GM19395 (cell line): ENCODE measurements around the gene HDAC4.

Experiments used
- ATAC-seq: cut with Tn5 transposase; IDR thresholded peaks from one replicate; pipeline ENCODE4 v1.9.1; 2021; ENCODE audit warnings: mild to moderate bottlenecking, moderate library complexity; ENCODE audit not compliant: unreplicated experiment

HDAC4 gene

DNA sequence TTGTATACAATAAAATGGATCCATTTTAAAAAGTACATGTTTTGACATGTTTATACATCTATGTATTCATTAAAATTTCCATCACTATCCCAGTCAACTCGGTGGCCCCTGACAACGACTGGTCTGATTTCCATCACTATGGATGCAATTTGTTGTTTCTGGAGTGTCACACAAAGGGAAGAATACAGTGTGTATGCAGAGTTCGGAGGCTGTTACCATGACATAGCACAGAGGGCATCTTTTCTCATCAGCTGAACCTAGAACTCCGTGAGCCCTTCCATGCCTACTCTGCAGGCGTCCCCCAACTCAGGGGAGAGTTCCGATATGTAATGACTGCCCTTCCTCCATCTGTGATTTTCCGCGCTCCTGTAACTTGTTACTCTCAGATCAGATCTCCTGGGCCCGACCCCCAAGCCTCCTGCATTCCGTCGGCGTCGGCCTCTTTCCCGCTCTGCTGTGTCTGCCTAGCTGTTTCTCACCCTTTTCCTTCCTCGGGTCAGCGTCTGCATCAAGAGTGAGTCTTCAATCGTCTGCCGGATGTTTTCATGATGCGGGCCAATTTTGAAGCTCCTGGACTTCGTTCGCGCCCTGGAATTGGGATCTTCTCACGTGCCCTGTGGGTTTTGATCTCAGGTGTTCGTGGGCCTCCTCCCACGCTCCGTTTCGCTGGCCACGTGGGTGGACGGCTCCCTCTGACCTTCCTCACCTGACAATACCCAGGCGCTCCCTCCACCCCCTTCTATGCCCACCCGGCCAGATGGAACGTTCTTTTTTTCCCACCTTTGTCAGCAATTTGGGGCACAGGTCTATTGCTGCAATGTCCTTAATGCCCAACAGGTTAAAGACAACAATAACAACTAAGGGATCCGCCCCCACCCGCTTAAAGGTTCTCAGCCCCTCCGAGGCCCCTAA, 391.9 kb downstream of the HDAC4 start:
- no peak for ATAC-seq

DNA sequence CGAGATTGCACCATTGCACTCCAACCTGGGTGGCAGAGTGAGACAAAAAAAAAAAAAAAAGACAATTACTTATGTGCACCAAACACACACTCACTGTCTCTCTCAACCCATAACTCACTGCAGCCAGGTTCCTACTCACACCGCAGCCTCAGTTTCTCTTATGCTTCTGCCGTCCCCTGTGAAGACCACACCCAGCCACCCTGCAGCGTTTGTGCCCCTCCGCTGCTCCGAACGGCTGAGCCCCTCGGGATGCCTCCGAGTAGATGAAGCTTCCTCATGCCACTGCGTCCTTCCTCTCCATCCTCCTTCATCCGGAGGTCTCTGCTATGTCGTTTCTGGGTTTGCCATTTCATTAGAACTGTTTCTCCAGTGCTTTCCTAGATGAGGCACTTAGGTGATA, 392.8 kb downstream of the HDAC4 start:
- ATAC-seq: no peak

DNA sequence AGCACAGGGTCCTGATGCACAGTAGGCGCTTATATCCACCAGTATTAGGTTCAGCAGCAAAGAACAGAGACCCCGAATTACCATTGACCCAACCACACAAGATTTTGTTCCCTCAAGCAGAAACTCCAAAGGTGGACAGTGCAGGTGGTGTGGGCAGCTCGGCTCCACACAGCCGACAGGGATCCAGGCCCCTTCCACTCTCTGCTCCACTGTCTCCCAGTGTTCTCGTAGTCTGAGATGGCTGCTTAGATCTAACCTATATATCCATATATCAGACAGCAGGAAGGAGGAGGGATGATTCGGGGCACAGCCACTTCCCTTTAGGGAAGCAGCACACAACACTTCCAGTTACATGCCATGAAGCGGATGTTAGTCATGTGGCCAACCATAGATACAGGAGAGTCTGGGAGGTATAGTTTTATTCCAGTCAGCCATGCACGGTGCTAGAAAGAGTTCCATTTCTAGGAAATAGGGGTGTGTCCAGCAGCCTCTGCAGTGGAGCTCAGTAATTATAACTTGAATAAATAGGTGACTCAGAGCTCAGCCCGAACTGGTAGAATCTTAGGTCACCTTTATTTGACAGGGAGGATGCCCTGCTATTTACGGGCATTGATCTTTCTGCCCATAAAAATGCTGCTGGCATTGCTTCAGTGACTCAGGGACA, 394.1 kb downstream of the HDAC4 start:
- no peak for ATAC-seq

DNA sequence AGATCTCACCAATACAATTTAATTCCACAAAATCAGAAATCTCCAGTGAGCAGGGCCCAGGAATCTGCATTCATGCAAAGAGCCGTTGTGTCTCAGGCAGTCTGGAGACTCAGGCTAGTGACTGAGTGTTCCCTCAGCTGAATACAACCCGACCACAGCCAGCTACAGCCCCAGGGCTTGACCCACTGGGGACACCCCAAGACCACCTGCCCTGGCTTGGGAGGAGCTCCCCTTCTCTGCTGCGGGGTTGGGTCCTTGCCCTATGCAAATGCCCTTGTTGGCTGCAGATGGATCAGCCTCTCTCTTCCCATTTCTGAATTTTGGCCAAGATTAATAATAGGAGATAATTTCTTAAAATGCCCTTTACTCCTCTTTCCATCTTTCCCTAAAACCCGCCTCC, 395.2 kb downstream of the HDAC4 start:
- ATAC-seq: no peak

DNA sequence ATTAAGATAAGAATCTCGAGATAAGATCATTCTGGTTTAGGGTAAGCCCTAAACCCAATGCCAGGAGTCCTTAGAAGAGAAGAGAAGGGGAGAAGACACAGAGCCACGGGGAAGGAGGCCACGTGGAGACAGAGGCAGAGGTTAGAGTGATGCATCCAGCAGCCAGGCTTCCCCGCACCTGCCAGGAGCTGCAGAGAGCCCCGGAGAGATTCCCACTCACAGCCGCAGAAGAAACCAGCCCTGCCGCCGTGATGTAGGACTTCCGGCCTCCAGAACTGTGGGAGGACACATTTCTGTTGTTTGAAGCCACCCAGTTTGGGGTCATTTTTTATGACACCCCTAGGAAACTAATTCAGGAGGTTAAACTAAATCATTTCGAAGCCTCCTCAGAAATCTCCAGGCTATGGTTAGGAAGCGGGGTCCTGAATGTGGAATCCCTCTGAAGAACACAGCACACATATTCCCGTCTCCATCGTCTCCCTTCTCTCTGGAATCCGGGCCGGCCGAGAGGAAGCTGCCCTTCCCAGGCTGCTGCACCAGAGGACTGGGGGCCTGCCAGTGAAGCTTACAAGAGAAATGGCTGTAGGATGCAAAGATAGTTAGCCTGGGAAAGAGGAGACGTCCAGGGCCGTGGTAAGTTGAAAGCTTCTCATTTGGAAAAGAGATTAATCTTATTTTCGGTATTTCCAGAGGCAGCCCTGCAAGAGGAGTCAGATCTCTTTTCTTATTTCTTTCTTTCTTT, 396.4 kb downstream of the HDAC4 start:
- no peak for ATAC-seq

DNA sequence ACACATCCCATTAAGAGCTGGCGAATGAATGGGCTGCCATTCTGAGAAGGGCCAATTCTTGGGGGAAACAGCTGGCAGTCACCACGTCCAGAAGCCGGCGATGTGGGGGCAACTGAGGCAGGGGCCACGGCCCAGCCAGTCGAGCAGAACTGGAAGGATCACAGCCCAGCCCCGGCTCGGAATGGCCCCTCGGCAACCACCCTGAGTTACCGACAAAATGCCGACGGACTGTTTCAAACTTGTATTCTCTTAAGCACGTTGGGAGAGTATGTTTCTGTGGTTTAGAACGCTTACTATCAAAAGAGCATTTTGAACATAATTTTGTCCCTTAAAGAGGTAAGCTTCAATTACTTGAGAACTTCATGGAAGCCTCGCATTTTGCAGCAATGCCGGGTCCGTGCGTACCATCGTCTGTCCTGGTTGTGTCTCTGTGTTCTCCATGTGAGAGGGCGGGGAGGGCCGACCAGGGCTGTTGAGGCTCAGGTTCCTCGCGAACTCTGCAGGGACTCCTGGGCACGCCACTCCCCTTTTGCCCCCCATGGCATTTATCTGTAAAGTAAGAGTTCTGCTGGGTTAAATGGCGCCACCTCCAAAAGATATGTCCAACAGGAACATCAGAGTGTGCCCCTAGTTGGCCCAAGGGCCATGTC, 397.1 kb downstream of the HDAC4 start:
- ATAC-seq: no peak

DNA sequence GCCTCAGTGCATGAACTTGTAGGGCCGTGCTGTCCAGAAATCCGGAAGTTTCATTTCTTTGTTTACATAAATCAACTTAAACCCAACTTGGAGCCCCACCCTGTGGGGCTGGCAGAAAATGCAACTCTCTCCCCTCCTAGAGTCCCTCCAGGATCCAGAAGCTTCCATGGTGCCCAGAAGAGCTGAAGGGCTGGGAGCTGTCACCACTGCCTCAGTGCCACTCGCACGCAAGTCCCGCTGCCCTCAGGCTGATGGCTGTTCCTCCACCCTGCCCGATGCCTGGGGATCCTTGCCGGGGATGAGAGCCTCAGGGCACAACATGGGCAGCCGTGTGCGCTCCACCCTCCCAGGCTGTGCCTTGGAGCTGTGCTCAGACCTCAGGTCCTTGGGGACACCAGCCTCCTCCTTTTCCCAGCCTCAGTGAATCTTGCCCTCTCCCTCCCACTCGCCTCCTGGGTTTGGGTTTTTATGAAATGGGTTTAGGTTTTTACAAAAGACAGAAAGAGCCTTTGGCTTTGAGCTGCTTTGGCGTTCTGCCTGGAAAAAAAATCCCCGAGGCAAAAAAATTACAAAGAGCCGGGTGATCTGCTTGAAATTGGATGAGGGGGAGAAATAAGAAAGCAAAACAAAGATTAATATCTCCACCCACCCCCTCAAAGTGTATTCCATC, 397.7 kb downstream of the HDAC4 start:
- no peak for ATAC-seq

DNA sequence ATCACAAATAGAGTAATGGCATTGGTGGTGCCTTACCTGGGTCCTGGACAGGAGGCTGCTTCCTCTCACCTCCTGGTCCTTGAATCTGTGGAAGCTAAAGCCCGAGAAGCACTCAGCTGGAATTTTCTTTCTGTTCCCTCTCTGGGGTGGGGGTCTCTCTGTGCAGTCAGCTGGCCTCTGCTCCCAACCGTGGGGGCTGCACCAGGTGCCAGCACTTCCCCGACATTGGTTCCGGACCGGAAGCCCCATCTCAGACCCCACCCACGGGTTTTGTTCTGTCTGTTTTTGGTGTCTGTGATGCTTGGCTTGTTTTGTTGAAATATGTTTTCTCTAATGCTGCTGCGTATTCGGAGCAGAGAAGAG, 398.2 kb downstream of the HDAC4 start:
- no peak for ATAC-seq

DNA sequence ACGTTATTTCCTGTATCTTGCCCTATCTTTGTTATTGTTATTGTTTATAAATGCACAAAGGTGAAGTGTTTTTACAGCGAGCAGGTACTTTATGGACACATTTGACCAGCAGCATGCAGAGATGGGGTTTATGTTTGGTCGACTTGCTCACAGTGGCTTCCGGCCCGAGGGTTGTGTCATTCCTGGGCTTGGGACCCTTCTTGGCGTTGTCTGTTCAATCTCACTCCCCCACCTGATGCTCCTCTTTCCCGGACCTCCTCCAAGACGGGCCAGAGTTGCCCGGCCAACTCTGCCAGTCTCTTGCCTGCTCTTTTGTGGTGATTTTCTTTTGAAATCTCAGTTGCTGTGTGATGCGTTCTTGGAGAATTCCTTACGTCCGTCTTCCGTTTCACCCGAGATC, 399.0 kb downstream of the HDAC4 start:
- no peak for ATAC-seq

DNA sequence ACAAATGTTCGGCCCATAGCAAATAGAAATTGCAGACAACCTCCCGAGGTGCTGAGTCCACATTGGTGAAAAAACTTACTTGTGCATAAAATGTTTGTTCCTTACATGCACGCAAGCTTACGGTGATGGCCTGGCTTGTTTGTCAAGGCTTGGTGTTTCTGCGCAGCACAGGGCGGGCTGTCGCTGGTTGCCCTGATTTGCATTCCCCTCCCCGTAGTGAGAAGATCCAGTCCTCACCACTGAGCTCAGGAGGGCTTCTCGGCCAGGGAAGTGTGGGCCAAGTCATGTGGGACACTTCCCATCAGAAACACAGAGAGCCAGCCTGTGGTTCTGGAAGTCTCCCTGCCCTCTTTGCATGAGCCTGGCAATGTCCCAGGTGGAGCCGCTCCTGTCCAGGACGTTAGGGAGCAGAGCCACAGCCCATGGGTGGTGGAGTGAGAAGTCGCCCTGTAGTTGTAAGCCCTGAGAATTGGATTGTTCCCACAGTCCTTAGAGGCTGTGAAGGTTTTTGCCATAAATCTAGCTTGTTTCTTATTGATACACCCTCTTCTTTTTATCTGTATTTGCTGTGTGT, 400.2 kb downstream of the HDAC4 start:
- ATAC-seq: no peak

DNA sequence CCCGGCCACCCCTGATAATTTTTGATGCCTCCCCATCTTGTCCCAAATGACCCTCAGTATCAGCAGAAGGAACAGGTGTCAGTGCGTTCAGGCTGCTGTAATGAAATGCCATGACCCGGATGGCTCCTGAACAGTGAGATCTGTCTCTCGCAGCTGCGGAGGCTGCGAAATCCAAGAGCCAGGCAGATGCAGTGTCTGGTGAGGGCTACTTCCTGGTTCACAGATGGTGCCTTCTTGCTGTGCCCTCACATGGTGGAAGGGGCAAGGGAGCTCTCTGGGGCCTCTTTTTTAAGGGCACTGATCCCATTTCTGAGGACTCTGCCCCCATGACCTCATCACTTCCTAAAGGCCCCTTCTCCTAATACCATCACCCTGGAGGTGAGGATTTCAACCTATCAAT, 400.7 kb downstream of the HDAC4 start:
- no peak for ATAC-seq

DNA sequence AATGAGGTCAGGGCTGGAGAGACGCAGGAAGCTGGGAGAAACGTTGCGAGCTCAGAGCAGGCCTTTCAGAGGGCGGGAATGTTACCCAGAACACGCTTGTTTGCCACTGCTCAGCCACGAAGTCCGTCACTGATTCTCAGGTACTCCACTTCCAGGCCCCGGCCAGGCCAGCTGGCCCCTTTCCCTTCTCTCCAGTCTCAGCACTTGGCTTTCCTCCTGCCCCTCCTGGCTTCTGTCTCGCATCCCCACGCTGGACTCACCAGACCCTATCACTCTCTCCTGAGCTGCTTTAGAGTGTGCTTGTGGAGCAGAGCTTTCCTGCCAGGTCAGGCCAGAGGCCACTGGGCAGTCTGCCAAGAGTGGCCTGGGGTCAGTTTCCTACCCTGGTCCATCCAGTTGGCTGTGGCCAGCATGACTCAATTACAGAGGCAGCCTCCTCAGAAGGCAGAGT, 401.5 kb downstream of the HDAC4 start:
- no peak for ATAC-seq

DNA sequence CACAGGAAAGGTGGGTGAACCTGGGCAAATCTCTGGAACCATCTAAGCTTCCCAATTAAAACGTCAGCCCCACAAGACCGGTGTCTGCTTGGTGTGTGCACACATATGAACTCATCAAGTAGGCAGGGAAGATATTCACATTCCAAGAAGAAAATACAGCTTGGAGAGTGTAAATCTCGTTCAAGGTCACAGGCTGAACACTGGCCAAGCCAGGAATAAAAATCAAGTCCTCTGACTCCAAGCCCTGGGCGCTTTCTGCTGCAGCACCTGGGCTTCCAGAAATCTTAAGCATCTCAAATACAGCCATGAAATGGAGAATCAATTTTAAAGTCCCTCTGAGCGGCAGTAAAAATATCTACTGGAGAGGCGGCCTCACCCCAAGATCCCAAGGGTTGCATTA, 402.0 kb downstream of the HDAC4 start:
- ATAC-seq: no peak
